ENCODE data around the gene RASAL3.
"Not testable (repeated sequence)": the region's sequence is repeated elsewhere in the genome, so short reads cannot be mapped to it uniquely, and the experiment has no call there.

The RASAL3 gene

DNA sequence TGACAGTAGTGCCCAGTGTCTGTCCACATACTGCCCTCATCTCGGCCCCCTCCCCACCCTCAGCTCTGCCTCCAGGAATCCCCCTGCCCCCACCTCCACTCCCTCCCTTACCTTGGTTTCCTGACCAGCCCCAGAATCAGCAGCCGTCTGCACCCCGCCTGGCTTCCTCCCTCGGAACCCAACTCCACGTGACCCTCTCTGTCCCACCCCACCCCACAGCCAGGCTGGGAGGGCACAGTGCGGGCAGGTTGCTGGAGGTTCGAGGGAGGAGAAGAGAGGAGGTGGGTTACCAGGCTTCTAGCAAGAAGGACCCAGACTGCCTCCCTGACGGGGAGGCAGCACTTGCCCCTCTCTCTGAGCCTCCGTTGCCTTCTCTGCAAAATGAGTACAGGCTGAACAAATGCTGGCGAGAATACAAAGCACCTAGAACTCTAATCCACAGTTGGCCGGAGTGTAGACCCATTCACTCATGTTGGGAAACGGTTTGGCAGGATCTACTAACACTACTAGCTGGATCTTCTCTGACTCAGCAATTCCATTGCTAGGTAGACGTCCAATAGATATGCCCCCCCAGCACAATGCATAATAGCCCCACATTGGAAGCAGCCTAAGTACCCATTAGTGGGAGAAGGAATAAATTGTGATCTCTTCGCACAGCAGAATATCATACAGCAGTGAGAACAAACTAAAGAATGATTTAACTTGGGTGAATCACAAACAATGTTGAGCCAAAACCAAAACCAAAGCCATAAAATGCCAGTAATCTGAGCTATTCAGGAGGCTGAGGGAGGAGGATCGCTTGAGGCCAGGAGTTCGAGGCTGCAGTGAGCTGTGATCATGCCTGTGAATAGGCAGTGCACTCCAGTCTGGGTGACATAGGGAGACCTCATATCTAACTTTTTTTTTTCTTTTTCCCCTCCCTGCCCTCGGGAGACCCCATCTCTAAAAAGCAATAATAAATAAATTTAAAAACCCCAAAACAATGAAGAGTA, at the start of gene RASAL3:
RASAL3 (minus strand) TSS at position 151 of the 992 bp plus-strand sequence. CDS start 186 bp downstream, outside the sequence.
- peak; percentile 76 to 80 for DNase-seq

DNA sequence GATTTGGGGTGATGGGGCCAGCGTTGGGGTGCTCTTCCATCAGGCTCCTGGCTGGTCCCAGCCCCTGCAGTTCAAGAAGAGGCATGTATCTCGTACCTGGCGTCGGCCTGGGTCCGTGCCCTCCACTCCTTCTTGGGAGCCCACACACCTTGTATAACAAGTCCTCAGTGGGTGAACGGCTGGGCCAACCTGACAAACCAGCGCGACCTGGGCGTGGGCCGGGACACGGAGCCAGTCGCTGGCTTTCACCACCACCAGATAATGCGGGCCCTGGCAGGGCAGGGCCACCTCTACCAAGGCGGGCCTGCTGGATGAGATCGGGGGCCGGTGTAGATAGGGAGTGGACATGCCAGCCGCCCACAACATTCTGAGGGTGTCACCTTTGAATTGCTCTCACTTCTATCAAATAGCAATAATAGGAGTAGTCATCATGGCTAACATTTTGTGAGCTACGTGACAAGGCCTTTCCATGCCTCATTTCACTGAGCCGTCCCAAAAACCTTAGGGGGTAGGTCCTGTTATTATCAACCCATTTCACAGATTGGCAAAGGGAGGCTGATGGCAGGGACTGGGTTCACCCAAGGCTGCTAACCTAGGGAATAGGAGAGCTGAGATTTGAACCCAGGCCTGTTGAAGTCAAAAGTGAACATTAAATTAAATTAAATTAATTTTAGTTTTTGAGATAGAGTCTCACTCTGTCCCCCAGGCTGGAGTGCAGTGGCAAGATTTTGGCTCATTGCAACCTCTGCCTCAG, 47.5 kb upstream of the RASAL3 start:
- no peak for DNase-seq

DNA sequence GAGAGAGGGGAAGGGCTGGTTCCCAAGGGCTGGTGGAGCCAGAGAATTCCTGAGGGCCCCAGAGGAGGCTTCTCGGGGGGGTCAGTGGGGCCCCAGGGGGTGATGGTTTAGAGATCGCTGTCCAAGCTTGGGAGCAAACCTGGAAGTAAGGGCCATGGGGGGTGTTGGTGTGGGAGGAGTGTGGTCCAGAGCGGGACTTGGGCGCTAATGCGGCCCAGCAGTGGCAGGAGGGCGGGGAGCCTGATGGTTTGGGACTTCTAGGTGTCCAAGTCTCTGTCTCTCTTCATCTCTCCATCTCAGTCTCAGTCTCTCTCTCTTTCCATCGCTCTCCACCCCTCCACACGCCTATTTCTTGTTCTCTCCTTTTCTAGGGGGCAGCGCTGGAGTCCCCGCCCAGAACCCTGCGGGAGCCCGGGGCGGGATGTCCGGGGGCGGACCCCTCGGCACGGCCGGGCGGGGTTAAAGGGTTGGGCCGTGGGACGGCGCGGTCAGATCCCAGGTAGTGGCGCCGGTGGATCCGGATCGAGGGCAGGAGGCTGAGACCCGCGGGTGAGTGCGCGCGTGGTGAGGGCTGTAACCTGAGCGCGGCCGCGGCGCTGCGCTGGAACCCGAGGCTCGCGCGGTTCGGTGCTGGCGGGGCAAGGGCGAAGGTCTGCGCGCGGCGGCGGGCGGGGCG, 43.8 kb upstream of the RASAL3 start, which contains the start of gene CYP4F22:
CYP4F22 (plus strand) TSS at position 491 of the 676 bp plus-strand sequence. CDS start 16,812 bp downstream, outside the sequence.
- peak; percentile 41 to 43 for DNase-seq

DNA sequence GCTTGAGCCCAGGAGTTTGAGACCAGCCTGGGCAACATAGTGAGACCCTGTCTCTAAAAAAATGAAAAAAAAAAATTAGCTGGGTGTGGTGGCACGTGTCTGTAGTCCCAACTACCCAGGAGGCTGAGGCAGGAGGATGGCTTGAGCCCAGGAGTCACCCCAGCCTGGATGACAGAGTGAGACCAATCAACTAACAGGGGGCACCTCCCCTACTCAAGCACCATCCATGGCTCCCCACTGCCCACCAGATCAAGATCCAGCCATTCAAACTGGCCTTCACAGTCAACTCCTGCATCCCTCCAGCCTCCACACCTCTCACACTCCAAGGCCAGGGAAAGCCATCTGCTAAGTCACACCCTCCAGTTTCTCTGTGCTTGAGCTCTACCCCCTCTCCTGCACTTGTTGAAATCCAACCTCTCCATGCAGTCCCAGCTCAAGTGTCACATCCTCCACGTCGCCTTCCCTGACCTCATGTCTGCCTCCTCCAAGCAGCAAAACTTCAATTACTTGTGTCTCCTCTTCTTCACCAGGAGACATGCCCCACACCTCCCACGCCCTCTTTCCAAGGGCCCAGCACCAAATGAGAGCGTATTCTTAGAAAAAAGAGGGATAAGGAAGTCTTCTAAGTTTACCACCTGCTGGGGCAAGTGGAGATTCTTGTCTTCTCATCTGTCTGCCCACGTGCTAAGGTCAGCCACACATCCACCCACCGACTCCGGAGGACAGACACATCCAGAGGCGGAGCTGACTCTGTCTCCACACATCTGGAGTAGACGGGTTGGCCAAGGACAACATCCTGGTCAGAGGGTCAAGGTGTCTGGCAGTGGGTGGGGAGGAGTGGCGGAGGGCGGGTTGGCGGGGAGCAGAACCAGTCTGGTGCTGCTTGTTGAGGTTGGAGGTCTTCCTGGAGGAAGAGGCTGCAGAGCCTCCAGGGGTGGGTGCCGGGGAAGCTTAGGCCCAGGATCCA, 43.0 kb upstream of the RASAL3 start:
- DNase-seq: no peak

DNA sequence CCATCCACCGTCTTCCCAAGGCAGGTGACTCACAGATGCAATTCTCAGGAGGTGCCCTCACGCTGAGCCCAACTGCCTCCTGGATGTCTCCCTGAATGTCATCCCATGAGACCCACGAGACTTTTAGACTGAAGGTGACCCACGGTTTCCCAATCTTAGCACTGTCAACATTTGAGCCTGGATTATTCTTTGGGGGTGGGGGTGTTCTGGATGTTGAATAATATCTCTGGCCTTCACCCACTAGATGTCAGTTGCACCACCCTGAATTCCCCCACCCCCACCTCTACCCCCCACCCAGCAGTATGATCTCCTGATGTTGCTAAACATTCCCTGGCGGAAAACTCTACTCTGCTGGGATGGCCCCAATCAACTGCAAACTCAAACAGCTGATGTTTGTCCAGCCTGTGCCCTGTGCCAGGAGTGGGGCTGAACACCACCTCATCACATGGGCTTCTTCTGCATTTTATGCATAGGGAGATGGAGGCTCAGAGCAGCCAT, 41.8 kb upstream of the RASAL3 start:
- no peak for DNase-seq

DNA sequence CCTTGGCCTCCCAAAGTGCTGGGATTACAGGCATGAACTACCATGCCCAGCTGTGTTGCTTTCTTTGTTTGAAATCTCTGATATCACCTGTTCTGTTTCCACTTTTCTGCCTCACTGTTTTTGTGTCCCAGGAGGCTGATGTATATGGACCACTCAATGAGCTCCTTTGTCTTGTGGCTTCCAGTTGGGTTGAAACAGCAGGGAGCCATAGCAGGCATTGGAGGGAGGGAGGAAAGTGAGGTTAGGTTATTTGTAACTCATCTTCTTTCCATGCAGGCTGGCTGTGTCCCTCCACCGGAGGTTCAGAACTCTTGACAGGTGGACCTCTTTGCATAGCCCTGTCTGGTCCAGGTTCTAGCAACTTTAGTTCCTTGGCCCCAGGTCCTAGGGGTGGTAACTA, 37.9 kb upstream of the RASAL3 start:
- no peak for DNase-seq

DNA sequence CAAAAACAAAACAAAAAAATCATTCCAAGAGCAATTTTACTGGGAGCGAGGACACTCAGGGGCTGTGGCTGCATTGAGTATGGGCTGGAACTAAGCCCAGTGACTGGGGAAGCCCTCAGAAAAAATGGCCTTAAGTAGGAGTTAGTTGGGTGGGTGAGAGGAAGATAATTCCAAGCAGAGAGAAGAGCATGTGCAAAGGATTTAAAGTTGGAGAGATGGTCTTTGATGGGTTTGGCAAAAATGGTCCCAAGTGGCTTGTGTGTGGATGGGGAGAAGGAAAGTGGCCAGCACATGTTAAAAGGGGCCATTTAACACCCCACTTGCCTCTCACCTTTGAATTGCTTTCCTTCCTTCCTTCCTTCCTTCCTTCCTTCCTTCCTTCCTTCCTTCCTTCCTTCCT, 37.3 kb upstream of the RASAL3 start:
- no peak for DNase-seq

DNA sequence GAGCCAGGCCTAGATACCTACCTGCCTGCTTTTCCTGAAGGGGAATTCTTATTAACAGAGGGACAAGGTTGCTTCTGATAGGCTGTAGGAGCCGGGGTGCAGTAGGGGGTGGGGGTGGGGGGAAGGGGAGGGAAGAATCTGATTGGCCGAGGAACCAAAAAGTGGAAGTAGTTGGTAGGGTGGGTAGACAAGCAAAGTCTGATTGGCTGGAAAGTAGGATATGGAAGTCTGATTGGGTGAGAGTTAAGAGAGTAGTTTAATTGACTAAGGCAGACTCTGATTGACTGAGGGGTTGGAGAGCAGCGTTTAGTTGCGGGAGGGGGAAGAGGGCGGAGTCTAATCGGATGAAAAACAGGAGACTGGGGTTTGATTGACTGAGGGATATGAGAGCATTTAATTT, 34.6 kb upstream of the RASAL3 start:
- DNase-seq: no peak

DNA sequence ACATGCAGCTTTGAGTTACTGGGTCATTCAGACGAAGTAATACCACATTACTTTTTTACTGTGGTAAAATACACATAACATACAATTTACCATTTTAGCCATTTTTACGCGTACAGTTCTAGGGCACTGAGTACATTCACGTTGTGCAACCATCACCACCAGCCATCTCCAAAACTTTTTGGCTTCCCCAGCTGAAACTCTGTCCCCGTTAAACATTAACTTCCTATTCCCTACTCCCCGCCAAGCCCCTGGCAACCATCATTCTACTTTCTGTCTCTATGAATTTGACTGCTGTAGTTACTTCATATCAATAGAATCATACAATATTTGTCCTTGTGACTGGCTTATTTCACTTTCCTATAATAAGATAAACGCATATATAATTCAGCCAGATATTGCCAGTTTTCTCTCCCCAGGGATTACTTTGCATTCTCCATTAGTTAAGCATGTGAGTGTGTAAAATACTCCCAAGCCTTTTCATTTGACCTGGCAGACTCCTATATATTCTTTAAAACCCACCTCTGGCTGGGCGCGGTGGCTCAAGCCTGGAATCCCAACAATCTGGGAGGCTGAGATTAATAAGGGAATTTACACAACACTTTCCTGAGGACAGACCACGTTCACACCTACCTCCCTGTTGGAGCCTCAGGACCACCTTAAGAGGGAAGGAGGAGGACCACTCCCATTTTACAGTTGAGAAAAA, 34.0 kb upstream of the RASAL3 start:
- DNase-seq: no peak

DNA sequence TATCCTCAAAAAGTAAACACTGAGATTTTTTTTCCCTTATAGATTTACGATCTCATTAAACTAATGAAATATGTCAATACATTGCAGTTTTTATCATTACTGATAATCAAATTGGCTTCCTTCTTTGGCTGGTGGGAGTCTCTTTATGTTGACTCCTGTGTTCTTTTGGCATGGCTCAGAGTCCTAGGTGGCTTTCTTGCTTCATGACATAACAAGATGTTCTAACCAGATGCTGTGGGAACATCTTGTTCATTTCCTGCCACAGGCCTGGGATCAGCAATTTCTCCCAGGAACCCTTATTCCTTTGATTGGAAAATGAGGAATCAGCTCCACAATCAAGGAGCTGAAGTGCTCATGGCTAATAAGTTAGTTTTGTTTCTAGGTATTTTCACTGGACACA, 30.8 kb upstream of the RASAL3 start:
- DNase-seq: no peak

DNA sequence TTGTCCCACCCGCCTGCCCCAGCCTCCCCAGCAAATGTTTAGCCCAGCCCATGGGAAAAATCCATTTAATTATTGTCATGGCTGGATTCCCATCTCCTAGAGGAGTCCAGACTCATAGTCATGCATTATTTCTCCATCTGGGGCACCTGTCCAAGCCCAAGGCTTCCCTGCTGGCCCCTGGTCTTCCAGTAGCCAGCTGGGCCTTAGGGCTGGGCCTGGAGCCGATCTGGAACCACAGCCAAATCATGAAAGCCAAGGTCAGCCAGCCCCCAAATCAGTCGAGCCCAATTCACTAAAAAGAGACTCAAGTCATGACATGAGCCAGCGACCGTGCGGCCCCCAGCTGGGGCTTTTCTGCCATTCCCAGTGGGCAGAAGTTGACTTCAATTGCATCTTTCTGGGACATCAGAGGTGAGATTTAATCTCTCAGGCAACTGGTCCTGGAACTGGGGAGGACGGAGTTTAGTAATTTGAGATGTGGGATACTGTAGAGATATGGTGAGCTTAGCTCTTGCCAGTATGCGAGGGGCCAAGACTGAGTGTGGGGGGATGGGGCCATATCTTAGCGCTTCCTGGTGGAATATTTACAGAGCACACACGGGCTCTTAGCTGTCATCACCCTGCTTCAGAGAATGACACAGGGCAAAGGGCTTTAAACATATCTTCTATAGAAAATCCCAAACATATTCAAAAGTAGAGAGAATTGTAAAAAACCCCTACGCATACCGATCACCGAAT, 24.3 kb upstream of the RASAL3 start:
- DNase-seq: no peak

DNA sequence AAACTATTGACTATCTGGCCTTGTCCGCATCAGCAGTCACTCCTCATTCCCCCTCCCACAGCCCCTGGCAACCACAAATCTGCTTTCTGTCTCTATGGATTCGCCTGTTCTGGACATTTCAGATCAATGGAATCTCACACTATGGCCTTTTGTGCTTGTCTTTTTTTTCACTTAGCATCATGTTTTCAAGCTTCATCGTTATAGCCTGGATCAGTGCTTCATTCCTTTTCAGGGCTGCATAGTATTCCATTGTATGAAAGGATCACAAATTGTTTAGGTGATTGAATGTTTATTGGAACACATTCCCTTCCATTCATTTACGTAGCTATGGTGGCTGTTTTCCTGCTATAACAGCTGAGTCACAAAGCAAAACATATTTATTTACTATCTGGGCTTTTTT, 22.7 kb upstream of the RASAL3 start:
- DNase-seq: no peak

DNA sequence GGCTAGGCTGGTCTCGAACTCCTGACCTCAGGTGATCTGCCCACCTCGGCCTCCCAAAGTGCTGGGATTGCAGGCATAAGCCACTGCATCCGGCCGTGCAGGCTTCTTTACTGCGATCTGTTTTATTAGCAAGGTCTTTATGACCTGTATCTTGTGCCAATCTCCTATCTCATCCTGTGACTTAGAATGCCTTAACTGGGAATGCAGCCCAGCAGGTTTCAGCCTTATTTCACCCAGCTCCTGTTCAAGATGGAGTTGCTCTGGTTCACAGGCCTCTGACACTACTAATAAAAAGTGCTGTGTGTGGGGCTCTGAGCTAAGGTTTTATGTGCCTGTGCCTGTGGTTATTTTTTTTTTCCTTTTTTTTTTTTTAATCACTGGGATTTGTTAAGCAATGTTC, 21.4 kb upstream of the RASAL3 start:
- not testable (repeated sequence) for DNase-seq

DNA sequence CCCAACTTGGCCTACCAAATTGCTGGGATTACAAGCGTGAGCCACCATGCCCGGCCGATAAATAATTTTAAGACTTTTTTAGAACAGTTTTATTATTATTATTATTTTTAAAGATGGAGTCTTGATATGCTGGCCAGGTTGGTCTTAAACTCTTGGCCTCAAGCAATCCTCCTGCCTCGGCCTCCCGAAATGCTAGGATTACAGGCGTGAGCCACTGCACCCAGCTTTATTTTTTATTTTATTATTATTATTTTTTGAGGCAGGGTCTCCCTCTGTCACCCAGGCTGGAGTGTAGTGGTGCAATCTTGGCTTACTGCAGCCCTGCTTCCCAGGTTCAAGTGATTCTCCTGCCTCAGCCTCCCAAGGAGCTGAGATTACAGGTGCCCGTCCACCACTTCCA, 16.7 kb upstream of the RASAL3 start:
- DNase-seq: not testable (repeated sequence)

DNA sequence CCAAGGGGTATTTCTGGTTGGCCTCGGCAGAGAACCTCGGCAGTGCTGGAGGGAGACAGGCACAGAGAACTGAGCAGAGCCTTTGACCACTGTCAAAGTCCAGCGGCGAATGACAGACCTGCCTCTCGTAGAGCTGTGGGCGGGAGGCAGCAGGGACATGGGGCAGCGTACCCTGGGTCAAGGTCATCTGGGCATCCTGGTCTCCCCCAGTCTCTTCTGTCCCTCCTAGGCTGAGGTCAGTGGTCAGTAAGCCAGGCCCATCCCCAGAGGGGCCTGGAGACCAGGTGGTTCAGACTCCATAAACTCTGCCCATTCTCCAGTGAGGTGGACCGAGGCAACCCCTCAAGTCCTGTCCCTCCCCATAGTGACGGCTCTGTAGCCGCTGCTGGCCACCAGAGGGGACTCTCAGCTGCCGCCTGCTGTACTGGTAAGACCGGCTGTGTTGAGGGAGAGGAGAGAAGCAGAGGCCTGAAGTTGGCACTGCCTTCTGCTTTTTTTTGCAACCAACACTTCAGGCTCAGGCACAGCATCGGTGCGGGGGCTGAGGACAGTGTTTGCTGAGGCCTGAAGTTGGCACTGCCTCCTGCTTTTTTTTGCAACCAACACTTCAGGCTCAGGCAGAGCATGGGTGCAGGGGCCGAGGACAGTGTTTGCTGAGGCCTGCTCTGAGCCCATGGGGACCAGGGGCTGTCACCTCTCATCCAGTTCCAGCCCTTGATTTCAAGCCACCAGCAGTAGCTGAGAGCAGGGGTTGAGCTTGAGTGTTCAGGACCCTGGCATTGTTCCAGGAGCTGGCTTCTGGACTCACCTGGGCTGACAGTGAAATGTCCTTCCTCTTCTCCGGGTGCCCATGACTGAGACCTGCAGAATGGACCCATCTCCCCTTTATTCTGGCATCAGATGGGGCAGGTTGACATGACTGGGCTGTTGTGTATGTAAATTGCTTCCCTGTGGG, 15.3 kb upstream of the RASAL3 start, which contains the start of gene PGLYRP2:
PGLYRP2 (minus strand) TSS at position 111 of the 955 bp plus-strand sequence. CDS start 130 bp downstream, outside the sequence.
- DNase-seq: no peak

DNA sequence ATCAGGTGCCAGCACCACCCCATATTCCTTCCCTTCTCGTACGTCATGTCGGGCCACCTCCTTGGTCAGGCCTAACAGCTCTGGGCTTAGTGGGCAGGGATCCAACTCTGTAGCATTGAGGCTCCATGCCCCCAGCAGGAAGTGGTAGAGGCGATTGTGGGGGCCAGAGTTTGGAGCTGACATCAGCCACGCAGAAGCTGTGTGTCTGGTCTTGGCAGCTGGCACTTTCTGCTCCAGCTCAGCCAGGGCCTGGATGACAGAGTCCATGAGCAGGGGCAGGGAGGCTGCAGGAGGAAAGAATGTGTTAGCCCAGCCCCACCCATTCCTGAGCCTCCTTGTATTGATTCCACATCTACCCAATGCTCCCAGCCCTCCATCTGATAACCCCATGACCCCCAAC, 12.0 kb upstream of the RASAL3 start:
- no peak for DNase-seq

DNA sequence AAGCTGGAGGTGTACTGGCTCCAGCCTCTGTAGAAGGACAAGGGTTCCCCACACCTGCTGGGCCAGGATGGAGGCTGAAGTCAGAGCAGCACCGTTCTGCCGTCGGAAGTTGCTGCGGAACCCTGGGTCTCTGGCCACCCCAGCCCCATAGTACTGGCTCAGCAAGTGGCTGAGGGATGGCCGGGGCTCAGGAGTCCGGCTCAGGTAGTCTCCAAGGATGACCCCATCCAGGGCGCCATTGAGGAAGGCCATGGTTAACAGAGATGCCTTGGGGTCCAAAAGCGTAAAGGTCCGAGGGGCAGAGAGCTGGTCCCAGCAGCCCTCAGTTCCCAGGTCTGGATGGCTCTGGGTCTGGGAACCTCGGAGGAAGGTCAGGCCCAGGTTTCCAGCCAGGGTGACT, 11.3 kb upstream of the RASAL3 start:
- no peak for DNase-seq

DNA sequence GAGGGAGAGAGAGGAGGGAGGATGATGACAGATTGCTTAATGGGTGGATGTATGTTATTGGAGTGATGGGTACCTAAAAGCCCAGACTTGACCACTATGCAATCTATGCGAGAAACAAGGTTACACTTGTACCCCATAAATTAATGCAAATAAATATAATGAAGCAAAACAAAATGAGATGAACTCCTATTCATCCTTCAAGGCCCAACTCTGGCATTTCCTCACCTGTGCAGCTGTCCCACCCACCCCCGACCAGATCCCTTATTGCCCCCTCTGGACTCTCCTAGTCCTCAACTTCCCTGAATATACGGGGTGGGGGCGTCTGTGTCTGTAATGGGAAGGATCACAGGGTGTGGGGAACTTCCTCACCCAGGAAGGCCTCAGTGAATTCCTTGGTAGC, 10.8 kb upstream of the RASAL3 start:
- no peak for DNase-seq

DNA sequence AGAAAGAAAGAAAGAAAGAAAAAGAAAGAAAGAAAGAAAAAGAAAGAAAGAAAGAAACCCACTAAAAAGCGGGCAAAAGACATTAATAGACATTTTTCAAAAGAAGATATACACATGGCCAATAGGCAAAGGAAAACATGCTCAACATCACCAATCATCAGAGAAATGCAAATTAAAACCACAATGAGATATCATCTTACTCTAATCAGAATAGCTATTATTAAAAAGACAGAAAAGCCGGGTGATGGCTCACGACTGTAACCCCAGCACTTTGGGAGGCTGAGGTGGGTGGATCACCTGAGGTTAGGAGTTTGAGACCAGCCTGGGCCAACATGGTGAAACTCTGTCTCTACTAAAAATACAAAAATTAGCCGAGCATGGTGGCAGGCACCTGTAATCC, 9.5 kb upstream of the RASAL3 start:
- not testable (repeated sequence) for DNase-seq

All from activated T-cell treated with anti-CD3 and anti-CD28 coated beads, Interleukin-2, amount 50 U/mL, for 48 hours (primary cell).